NCI-H526 (cell line): ENCODE results near the gene ORM1.
A peak's percentile ranks its signal among the peaks of the same experiment; 100 is the strongest.

Source experiments
- DNase-seq, 2 experiments: peaks; one replicate each; lab custom pipeline; 2025; lab: John Stamatoyannopoulos, UW

The ORM1 gene

DNA sequence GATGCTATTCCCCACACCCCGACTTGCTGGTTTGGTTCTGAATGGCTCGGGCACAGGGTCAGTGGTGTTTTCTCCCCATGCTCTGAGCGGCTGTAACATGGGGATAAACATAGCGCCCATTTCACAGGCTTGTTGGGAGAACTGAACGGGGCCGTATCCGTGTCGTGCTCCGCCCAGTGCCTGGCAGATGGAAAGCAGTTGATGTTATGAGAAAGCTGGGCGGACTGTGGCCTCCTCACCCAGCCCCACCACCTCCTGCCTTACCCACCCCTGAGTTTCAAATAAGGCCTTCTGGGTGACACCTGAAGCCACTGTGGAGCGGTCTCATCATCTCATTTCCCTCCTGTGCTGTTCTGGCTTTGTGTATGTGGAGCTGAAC, 21.3 kb downstream of the ORM1 start:
- DNase-seq: no peak

DNA sequence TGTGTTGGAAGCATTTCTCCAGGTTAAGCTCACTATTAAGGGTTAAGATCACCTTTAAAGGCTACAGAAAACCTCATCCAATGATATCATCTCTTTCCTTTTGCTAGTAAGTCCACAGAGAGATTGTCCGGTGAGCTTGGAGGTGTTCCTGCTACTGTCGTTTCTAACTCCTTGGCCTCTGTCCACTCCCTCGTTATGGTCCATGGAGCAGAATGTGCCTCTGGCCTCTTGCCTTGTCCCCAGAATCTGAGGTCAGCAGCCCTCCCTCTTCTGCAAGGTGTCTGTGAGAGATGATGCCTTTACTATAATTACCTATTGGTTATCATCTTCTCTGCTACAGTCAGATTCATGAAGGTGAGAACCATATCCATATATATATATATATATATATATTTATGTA, 21.8 kb downstream of the ORM1 start:
- DNase-seq: no peak

DNA sequence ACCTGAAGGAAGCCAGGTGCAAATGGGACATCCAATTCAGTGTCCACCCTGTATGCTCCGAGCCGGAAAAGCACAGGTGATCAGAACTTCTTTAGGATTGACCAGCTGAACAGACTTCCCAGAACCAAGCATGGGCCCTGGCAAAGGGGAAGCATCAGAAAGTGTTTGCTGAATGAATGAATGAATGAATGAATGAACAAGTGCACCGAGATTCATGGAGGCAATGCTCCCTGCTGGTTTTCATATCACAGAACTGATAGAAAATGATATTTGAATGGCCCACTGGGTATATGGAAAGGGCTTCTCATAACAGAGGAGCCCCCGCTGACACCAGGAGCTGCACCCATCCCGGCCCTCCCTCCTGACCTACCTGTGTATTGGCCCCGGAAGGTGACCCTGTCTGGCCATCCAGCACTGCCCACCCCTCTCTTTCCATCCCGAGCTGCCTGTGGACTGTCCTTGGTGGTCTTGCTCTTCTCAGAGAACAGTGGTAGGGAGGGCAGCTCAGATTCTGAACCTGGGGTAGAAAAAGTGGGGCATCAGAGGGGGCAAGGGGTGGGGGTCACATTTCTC, 22.7 kb downstream of the ORM1 start:
- no peak for DNase-seq

DNA sequence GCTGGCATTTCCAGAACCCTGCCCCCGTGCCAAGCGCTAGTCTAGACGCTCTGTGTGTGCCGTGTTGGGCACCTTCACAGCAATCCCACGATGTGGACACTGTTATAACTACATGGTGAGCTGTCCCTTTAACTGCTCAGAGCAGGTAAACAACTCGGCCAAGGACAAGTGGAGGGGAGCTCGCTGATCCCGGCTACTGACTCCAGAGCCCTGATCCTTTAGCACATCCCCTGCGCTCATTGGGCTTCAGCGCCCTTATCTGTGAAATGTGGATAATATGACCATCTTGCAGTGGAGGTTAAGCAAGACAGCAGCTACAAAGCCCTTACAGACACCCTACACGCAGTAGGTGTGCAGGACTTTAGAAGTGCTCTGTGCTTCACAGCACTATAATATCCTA, 23.2 kb downstream of the ORM1 start:
- no peak for DNase-seq

DNA sequence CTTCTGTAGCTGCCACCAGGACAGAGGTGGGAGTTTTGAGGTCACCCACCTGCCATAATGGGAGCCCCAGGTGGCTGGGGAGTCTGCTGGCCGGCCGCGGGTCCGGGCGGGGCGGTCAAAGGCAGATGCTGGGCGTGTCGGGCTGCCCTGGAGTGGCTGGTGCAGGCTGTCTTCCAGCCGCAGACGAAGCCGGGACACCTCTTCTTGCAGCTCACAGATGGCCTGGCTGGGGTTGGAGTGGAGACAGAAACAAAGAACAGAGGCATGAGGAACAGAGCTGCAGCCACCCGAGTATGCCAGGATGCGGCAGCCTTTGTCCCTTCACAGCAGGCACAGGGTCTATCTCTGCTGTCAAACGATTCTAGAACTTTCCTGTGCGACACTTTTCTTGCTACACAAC, 24.8 kb downstream of the ORM1 start:
- no peak for DNase-seq

DNA sequence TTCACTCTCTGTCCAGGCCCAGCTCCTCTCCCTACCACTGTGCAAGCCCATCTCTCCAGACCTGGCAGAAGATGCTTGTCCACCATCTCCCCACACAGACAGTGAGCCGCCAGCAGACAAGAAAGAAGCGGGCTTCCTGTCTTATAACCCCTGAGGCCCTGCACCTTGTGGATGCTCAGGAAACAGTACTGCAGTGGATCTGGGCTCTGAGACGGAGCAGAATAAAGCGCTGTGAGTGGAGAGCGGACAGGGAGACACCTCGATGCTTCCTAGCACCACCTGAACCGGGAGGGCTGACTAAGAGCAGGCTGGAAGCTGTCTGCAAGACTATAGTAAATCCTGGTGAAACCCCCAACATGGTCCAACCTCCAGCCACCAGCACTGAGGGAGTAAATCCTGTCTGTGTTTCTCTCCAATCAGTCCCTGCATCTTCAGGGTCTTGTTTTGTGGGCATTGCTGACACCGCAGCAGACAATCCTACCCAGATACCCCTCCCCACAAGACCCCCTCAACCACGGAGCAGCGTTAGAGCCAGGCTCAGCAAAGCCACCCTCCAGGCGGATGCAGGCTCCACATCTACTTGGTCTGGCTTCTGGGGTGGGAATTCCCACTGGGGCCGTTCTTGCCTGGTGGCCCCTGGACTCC, 25.5 kb downstream of the ORM1 start:
- DNase-seq: no peak

DNA sequence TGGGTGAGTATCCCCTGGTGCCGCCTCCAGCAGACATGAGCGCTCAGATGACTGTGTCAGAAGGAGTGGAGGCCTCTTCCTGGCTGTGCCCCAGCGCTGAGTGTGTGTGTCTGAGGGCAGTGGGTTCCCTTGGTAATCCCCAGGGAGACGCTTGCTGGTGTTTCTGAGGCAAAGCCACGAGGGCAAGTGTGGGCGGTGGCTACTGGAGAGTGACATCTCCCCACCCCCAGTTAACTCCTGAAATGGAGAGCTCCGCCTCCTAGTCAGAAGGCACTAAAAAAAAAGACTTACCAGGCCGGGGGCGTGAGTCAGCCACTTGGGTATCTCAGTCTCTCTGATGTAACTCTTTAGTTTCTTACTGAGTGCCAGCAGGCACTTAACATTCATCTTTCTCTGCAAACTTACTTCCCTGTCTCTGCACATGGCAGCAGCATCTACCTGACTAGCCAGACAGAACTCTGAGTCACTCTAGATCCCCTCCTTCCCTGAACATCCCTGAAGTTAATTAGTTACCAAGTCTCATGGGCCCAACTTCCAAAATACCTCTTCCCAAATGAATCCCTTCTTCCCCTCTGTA, 26.1 kb downstream of the ORM1 start:
- DNase-seq: peak; percentile 47 to 62

DNA sequence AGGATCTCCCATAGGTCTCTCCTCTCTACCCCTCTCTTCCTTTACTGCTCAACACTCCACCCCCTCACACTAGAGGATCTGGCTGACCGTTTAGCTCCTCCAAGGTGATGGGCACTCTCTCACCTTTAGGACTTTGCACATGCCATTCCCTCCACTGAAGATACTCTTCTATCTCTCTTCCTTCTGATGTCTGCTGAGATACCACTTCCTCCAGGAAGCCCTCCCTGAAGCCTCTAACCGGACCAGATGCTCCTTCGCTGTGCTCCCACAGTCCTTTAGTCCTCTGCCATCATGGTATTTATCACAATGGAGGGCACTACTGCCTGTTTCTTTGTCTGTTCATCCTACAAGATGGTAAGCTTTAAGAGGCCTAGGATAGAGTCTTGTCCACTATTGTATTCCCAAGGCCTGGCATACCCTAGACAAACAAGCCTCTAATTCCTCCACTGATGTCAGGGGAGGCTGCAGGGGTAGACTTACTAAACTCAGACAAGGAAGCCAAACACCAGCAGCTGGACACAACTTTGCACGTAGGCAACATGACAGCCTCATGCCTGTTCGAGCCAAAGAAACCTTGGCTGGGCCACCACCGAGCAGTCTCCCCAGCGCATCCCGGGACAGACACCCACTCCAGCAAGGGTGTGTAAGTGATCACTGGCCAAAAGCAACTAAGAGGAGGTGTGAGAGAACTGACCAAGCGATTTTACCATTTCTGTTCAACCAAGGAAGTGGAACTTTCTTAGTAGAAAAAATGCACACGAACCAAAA, 27.0 kb downstream of the ORM1 start:
- no peak for DNase-seq

DNA sequence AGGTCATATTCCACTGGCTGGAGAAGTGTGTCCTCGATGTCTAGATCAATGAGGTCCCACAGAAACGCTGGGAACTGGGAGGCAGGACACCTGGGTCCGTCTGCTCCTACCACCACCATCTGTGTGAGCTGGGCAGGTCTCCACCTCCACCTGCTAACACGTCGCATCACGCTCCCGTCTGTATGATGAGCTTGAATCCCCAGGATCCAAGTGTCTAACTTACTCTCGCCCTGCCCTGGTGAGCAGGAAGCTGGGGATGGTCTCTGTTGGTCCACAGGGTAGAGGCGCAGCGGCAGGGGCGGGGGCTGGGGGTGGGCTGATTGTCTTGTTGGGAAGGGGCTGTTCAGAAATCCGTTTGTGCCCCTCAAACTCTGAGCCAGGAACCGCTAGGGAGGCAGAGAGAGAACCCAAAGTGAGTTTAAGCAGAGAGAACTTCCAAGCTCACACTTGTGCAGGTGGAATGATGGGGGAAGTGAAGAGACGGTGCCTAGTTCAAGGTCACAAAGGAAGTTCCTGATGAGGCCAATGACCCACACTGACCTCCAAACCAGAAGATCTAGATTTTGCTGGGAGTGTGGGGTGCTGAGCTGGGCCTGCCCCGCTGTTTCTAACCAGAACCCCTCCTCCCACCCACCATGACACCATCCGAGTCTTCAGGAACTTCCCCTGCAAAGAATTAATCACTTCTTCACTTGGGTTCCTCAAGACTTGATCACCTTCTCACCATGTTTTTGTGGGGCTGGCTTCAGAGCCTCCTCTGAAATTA, 27.9 kb downstream of the ORM1 start:
- no peak for DNase-seq

DNA sequence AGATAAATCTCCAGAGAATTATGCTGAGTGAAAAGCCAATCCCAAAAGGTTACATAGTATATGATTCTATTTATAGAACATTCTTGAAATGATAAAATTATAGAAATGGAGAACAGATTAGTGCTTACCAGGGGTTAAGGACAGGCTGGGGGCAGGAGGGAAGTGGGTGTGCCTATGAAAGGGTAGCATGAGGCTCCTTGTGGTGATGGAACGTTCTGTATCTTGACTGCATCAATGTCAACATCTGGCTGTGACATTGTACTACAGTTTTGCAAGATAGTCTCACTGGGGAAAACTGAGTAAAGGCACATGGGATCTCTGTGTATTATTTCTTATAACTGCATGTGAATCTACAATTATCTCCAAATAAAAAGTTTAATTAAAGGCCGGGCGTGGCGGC, 29.0 kb downstream of the ORM1 start:
- DNase-seq: no peak

DNA sequence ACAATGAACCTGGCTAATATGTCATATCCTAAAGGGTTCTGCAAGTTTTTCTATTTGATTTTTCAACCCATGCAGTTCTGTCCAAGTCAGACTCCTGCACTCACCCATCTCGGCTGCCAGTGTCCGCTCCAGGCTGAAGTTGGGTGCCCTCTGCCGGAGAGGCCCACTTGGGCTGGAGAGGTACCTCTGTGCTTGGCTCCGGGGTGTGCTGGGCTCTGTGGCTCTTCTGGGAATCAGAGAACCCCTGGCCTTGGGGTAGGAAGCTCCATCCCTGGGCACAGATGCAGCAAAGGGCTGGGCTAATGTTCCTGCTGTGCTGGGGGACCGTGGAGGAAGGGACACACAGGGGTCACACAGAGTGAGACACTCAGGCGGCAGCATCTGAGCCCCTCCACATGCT, 32.9 kb downstream of the ORM1 start:
- no peak for DNase-seq

DNA sequence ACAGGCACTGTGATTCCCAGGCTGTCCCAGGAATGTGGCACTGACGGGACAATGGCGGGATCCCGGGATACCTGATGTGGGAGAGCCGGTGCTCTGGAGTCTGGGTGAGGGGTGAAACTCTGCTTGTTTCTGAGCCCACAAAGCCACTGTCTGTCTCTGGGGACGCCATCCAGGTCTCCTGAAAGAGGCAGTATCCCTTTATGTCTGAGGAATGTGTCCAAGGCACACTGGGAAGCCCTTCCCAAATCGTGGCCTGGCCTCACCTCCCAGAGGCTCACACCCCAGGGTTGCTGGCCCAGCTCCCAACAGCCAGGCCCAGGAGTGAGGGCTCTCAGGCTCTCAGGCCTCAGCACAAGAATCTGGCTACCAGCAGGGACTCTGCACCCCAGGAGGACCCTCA, 33.9 kb downstream of the ORM1 start:
- no peak for DNase-seq

DNA sequence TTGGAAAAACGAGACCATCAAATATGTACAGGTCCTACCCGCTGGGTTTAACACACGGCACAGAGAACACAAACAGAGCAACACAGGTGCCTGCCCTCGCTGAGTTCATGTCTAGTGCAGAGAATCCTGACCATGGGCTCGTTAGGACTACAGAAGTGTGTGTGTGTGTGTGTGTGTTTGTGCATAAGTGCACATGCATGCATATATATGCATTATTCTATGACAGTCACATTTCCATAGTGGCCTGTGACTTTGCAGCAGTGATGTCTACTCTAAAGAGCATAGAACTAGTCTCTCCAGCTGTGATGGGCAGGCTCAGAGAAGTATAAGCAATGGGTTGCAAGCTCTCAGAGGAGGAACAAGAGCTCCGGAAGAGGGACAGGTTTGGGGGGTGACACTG, 34.5 kb downstream of the ORM1 start:
- DNase-seq: no peak

DNA sequence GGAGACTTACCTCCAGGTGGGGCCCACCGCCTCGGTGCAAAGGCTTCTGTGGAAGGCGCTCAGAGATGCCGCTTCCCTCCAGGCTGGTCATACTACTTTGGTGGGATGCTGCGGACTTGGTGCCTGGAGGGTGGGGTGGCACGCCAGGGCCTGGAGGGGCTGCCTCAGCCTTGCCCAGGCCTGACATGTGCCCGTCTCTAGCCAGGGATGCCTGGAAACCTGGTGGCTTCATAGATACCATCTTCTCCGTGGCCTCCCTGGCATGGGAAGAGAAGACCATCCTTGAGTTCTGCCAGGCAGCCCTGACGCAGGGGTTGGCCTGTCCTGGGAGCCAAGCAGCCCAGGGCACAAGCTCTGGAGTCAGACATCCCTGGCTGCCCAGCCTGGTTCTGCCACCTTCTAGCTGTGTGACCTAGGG, 35.0 kb downstream of the ORM1 start:
- no peak for DNase-seq

DNA sequence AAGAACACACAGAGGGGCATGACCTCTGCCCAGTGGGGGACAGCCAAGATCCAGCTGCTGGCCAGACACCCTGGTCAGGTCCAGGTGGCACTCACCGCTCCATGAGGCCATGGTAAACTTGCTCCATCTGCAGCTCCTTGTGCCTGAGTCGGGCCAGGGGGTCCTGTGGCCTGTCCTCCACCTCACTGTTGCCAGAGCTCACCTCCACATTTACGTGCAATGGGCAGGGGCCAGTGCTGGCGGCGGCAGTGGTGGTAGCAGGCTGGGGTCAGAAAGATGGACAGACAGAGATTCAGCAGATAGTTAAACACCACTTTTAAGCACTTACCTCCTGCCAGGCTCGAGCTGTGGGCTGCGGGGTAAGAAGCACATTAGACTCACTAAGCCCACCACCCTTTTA, 36.9 kb downstream of the ORM1 start:
- DNase-seq: no peak

DNA sequence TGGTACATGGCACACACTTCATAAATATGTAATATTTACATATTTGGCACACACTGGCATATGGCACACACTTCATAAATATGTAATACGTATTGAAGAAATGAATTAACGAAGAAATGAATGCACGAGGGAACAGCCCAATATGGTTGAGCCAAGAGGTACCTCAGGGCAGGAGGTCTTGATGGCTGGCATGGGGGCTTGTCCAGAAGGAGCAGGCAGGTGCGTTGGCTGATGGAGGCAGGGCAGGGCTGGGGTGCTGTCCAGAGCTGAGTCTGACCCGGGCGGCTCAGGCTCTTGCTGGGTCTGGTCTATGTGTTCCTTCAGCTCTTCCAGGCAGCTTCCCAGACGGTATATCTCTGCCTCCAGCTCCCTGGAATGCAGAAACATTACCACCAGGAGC, 38.6 kb downstream of the ORM1 start:
- no peak for DNase-seq

DNA sequence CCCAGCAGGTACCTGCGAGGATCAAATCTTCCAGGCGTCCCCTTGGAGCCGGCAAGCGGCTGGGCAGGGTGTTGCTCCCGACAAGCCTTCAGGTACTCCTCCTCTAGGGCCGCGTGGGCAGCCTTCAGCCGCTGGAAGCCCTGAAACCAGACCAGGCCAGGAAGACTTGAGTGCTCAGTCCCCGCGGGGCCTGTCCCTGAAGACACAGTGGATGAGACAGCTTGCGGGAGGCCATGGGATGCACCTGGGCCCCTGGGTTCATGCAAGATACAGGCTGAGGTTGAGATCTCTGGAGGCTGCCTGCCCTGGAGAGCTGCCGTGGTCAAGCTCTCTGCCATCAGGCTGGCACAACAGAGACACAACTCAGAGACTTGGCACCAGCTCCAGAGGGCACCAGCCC, 39.5 kb downstream of the ORM1 start:
- DNase-seq: no peak

DNA sequence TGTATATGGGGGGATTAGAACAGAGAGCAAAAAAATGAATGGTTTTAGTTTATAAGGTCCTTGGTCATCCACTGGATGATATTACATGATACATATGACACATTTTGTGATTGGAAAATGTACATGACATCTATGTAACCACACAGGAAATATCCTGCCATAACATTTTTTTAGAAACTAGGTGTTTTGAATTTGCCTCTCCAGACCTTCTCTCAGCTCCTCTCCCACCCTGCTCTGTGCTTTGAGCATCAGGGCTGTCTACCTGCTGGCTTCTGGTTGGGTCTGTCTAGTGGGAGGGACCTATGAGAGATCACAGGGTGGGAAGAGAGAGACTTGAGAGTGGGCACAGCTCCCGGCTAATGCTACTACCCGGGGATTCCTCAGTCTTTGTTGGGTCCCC, 40.5 kb downstream of the ORM1 start:
- no peak for DNase-seq

DNA sequence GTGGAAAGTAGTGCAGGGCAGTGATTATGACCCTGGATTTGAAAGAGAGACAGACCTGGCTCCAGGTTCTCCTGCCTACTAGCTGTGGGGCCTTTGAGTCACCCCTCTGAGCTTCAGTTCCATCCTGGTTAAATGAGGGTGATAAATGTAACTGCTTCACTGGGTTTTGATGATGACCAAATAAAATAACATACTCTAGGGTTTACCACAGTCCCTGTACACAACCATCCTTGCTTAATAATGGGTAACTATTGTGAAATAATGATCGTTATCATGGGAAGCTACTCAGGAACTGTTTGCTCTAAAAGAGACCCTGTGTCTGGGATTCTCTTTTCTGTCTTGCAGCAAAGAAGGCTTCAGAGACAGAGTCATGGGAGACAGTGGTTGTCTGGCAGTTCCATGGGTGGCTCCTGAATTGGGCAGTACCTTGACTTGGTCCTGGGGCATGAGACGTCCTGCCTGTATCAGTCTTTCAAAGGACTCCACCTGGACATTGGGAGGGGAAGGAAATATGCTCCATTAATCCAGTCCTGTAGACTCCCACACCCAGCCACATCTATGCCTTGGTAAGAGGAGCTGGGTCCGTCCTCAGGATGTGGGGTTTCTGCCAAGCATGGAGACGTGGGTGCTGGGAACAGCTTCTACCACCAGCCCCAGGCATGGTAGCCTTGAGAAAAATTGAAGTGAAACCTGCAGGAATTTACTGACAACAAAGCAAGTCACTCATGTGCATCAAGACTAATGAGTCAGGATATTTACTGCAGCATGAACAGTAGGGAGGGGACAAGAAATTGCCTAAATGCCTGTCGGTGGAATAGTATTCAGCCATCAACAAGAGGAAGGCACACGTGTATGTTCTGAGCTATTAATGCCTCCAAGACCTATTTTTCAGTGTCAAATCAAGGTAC, 41.5 kb downstream of the ORM1 start:
- DNase-seq: no peak

DNA sequence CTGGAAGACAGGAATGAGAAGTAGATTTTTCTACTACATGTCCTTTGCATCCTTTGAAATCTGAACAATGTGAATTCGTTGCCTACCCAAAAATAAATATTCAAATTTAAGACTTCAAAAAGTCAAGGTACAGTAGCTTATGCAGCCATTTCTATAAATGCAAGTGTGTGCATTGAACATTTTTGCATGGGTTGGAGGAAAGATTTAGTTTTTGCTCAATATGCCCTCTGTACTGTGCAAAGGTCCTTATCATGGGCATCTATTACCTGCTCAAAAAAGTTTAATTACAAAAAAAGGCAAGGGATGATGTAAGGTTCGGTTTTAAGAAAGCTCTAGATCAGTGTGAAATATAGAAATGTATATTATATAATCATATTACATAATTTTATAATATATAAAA, 42.3 kb downstream of the ORM1 start:
- no peak for DNase-seq

DNA sequence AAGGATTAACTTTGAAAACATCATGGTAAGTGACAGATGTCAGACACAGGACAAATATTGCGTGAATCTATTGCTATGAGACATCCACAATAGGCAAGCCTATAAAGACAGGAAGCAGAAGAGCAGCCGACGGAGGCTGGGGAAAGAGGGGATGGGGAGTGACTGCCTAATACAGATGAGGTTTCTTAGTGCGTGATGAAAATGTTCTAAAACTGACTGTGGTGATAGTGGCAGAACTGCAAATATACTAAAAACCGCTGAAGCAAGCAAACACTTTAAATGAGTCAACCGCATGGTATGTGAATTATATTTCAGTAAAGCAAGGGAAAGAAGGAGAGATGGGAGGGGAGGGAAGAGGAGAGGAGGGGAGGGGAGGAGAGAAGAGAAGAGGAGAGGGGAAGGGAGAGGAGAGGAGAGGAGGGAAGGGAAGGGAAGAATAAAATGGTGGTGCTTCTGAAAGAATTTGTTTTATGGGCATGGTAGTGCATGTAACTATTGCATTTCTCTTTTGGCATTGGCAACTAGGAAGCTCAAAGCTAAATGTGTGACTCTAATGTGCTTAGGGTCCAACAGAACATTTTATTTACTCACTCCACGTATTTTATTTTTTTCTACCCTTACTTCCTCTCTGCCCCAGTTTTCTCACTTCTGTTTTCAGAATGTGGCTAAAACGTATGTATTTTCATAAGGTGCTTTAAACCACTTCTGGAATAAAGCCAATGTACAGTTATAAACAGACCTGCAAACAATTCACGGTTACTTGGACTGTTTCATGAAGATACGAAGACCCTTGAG, 43.6 kb downstream of the ORM1 start:
- DNase-seq: no peak
